Upper lobe of left lung (tissue), 6 donors: ENCODE data around the gene GTF3C5. TPM values are rescaled to one million over a fixed set of nuclear protein-coding genes. Genes with fewer than 3 reads are reported as not detected.

Source experiments
- ATAC-seq, 2 donors: fragments of 200-7000 bp; cut with Tn5 transposase; one replicate each; pipeline ENCODE4 v1.9.1; 2022; ENCODE audit warnings: mild to moderate bottlenecking in 2 of 2, moderate library complexity in 2 of 2; ENCODE audit not compliant: low FRiP score in 2 of 2
- DNase-seq, 2 donors: peaks; one replicate each; pipeline ENCODE4 v3.0.0-alpha.2; 2019 to 2020
- H3K27ac ChIP-seq, 4 donors: fragments of 200-600 bp; sonication (generic); one replicate each; pipeline ENCODE4 v1.5.1; 2016 to 2019
- H3K27me3 ChIP-seq, 4 donors: fragments of 200-600 bp; sonication (generic); one replicate each; pipeline ENCODE4 v1.5.1; 2017 to 2019
- H3K36me3 ChIP-seq, 4 donors: fragments of 200-600 bp; sonication (generic); one replicate each; pipeline ENCODE4 v1.5.1; 2016 to 2019
- H3K4me1 ChIP-seq, 4 donors: fragments of 200-600 bp; sonication (generic); one replicate each; pipeline ENCODE4 v1.5.1; 2018 to 2019
- H3K4me3 ChIP-seq, 4 donors: fragments of 200-600 bp; sonication (generic); one replicate each; pipeline ENCODE4 v1.5.1; 2017 to 2019; ENCODE audit warnings: mild to moderate bottlenecking in 2 of 4, moderate library complexity in 1 of 4
- H3K9me3 ChIP-seq, 4 donors: fragments of 200-600 bp; sonication (generic); one replicate each; pipeline ENCODE4 v1.5.1; 2018 to 2019
- CTCF ChIP-seq, 6 experiments: fragments of 450-650 bp in 4 of 6; fragments of 200-600 bp in 2 of 6; sonication (generic) in 2 of 6; IDR thresholded peaks; one replicate each; pipeline ENCODE4 v1.5.1; 2016 to 2019; ENCODE audit warnings: antibody characterized with exemption in 6 of 6
- EP300 ChIP-seq, 4 donors: sonication (generic); formaldehyde crosslinking; IDR thresholded peaks; one replicate each; pipeline ENCODE4 v1.5.1; 2017; ENCODE audit warnings: antibody characterized with exemption in 4 of 4, control low read depth in 2 of 4
- POLR2A ChIP-seq, 4 donors: fragments of 450-650 bp; IDR thresholded peaks; one replicate each; pipeline ENCODE4 v1.5.1; 2016 to 2017; ENCODE audit warnings: antibody characterized with exemption in 4 of 4, mild to moderate bottlenecking in 2 of 4
- POLR2AphosphoS5 ChIP-seq, 2 donors: sonication (generic); formaldehyde crosslinking; IDR thresholded peaks; one replicate each; pipeline ENCODE4 v1.5.1; 2017; ENCODE audit warnings: antibody characterized with exemption in 2 of 2
- WGBS, 2 donors: methylation state at CpG; one replicate each; pipeline ENCODE4 v1.1.5; 2017 to 2018; 5-methylcytosine and 5-hydroxymethylcytosine counted together
- total RNA-seq, 6 donors: library from RNA; depleted of rRNA in 4 of 6; stranded (reverse); fragments of >200 nt in 4 of 6; gene quantifications; one replicate each; pipeline versions ENCODE4 v1.1.0 to v1.2.1, GENCODE V29; 2016 to 2021
- donor health status: DM: no; HTN: no; CAD: no; lungs with moderate emphysema.
- donor health status: DM: no; HTN: yes; CAD: no; lungs with severe emphysema.

Gene GTF3C5
- total RNA-seq, 6 donors from 2014 or later, result 40.9 to 133 (median 49.7) TPM

GRCh38 chr9:133029994-133030316 is 842 bp upstream of the GTF3C5 start:
- ATAC-seq (peak in 1 of 2 donors; percentile 19), DNase-seq (peak in 1 of 2 donors; percentile 25)
- H3K4me3 ChIP-seq, result peak overlapping the region; percentile 73 to 92 (median 86)

GRCh38 chr9:133031130-133031422 is 279 bp downstream of the GTF3C5 start:
- WGBS, 2 donors, result 2% methylated on average over 16 of the region's 16 CpGs
- Histone ChIP-seq H3K27me3 (no peaks in the 10 kb centered on the region), H3K4me3 (peak overlapping the region; percentile 73 to 92 (median 86)), H3K36me3 (no peaks in the 10 kb centered on the region), H3K4me1 (peaks cover 22 to 43% (median 31%) of the 10 kb centered on the region in 4 donors), H3K27ac (peak overlapping the region; percentile 91 to 97 (median 93)), H3K9me3 (no peaks in the 10 kb centered on the region)
- TF ChIP-seq EP300 (IDR thresholded peaks at IDR 0.05) (no peak), POLR2AphosphoS5 (IDR thresholded peaks at IDR 0.05) (no peak), CTCF (IDR thresholded peaks at IDR 0.05) (no peak), POLR2A (IDR thresholded peaks at IDR 0.05) (no peak)
- ATAC-seq, result no peak
- no peak for DNase-seq

More at GRCh38 chr9:133029994-133030316, 842 bp upstream of the GTF3C5 start:
- H3K9me3 ChIP-seq, result no peaks in the 10 kb centered on the region
- H3K4me1 ChIP-seq, result peaks cover 22 to 38% (median 31%) of the 10 kb centered on the region in 4 donors
- no peaks in the 10 kb centered on the region for H3K36me3 ChIP-seq
- 1 to 2% methylated on average over 10 to 14 of the region's 28 CpGs for WGBS, 2 donors
- H3K27ac ChIP-seq, result peak overlapping the region; percentile 91 to 97 (median 93)
- H3K27me3 ChIP-seq, result no peaks in the 10 kb centered on the region
- TF ChIP-seq POLR2AphosphoS5 (IDR thresholded peaks at IDR 0.05) (no peak), CTCF (IDR thresholded peaks at IDR 0.05) (no peak), EP300 (IDR thresholded peaks at IDR 0.05) (no peak), POLR2A (IDR thresholded peaks at IDR 0.05) (no peak)

GRCh38 chr9:133031496-133031911 is 707 bp downstream of the GTF3C5 start:
- H3K4me3 ChIP-seq, result peak overlapping the region; percentile 73 to 92 (median 86)
- DNase-seq (no peak), ATAC-seq (no peak)
- peaks cover 22 to 46% (median 31%) of the 10 kb centered on the region in 4 donors for H3K4me1 ChIP-seq
- peak overlapping the region in 2 of 4 donors; percentile 91 to 94 for H3K27ac ChIP-seq
- TF ChIP-seq CTCF (IDR thresholded peaks at IDR 0.05) (no peak), POLR2AphosphoS5 (IDR thresholded peaks at IDR 0.05) (no peak), EP300 (IDR thresholded peaks at IDR 0.05) (no peak), POLR2A (IDR thresholded peaks at IDR 0.05) (no peak)
- no peaks in the 10 kb centered on the region for H3K36me3 ChIP-seq
- no peaks in the 10 kb centered on the region for H3K27me3 ChIP-seq
- H3K9me3 ChIP-seq, result no peaks in the 10 kb centered on the region
- 67 to 70% methylated on average over 10 of the region's 10 CpGs for WGBS, 2 donors

GRCh38 chr9:133032171-133032570 is 1.4 kb downstream of the GTF3C5 start:
- ATAC-seq, result no peak
- H3K4me1 ChIP-seq, result peaks cover 22 to 46% (median 31%) of the 10 kb centered on the region in 4 donors
- no peaks in the 10 kb centered on the region for H3K9me3 ChIP-seq
- WGBS, 2 donors, result 94 to 96% methylated on average over 10 of the region's 10 CpGs
- H3K27me3 ChIP-seq, result no peaks in the 10 kb centered on the region
- no peak overlapping the region for H3K27ac ChIP-seq
- no peaks in the 10 kb centered on the region for H3K36me3 ChIP-seq
- peak overlapping the region in 2 of 4 donors; percentile 73 to 89 for H3K4me3 ChIP-seq
- TF ChIP-seq POLR2A (IDR thresholded peaks at IDR 0.05) (no peak), POLR2AphosphoS5 (IDR thresholded peaks at IDR 0.05) (no peak), CTCF (IDR thresholded peaks at IDR 0.05) (no peak), EP300 (IDR thresholded peaks at IDR 0.05) (no peak)
- no peak for DNase-seq

GRCh38 chr9:133035669-133036068 is 4.9 kb downstream of the GTF3C5 start:
- H3K4me3 ChIP-seq, result no peak overlapping the region
- H3K27ac ChIP-seq, result no peak overlapping the region
- no peak for DNase-seq
- peaks cover 12 to 33% (median 20%) of the 10 kb centered on the region in 4 donors for H3K4me1 ChIP-seq
- H3K9me3 ChIP-seq, result no peaks in the 10 kb centered on the region
- 55 to 78% methylated on average over 6 of the region's 6 CpGs for WGBS, 2 donors
- no peaks in the 10 kb centered on the region for H3K27me3 ChIP-seq
- no peak for TF ChIP-seq POLR2AphosphoS5 (IDR thresholded peaks at IDR 0.05)
- no peak for TF ChIP-seq CTCF (IDR thresholded peaks at IDR 0.05)
- TF ChIP-seq POLR2A (IDR thresholded peaks at IDR 0.05), result no peak
- TF ChIP-seq EP300 (IDR thresholded peaks at IDR 0.05), result no peak
- peaks cover 0 to 2% (median 0%) of the 10 kb centered on the region in 4 donors for H3K36me3 ChIP-seq
- ATAC-seq, result no peak
